Measurements from ENCODE around the gene DLK1.

DNA sequence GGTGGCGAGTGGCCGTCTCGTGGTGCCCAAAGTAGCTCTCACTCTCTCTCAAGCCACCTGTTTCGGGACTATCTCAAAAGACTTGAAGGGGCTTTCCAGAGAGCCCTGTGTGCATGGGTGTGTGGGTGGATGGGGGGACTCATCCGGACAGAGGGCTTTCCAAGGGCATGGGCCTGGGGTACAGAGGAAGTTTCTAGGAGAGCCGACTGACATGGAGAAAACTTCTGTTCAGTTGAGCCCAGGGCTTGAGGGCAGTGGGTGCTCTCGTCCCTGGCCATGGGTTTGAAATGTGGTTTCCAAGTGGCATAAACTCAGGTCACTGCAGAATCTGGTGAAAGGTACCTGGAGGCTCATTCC is 51.8 kb downstream of the DLK1 start:
- TF ChIP-seq RCOR1 (IDR thresholded peaks at IDR 0.05; ENCODE audit: insufficient replicate concordance, low read length) (no peak), BHLHE40 (IDR thresholded peaks at IDR 0.05; ENCODE audit: low read depth, low read length) (no peak)
- TF ChIP-seq, protein P1, sequence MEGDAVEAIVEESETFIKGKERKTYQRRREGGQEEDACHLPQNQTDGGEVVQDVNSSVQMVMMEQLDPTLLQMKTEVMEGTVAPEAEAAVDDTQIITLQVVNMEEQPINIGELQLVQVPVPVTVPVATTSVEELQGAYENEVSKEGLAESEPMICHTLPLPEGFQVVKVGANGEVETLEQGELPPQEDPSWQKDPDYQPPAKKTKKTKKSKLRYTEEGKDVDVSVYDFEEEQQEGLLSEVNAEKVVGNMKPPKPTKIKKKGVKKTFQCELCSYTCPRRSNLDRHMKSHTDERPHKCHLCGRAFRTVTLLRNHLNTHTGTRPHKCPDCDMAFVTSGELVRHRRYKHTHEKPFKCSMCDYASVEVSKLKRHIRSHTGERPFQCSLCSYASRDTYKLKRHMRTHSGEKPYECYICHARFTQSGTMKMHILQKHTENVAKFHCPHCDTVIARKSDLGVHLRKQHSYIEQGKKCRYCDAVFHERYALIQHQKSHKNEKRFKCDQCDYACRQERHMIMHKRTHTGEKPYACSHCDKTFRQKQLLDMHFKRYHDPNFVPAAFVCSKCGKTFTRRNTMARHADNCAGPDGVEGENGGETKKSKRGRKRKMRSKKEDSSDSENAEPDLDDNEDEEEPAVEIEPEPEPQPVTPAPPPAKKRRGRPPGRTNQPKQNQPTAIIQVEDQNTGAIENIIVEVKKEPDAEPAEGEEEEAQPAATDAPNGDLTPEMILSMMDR (conservative IDR thresholded peaks at IDR 0.05; ENCODE audit: low read depth, low read length) = no peak
- TF ChIP-seq, protein P2, sequence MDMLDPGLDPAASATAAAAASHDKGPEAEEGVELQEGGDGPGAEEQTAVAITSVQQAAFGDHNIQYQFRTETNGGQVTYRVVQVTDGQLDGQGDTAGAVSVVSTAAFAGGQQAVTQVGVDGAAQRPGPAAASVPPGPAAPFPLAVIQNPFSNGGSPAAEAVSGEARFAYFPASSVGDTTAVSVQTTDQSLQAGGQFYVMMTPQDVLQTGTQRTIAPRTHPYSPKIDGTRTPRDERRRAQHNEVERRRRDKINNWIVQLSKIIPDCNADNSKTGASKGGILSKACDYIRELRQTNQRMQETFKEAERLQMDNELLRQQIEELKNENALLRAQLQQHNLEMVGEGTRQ (IDR thresholded peaks at IDR 0.05; ENCODE audit: low read depth, low read length) = no peak
